D721Med (cell line): Measurements from ENCODE around the gene NRDE2.

Source experiments
- DNase-seq: peaks from one replicate; pipeline ENCODE4 v3.0.0; 2011; ENCODE audit warnings: low spot score; ENCODE audit not compliant: insufficient read length
- FAIRE-seq: peaks from 2 replicates; lab custom pipeline; 2011; peaks lifted over from hg19 to GRCh38; lab: Jason Lieb, UNC
- CTCF ChIP-seq: IDR thresholded peaks from 2 replicates; pipeline ENCODE4 v1.5.1; 2012; ENCODE audit warnings: mild to moderate bottlenecking, control low read depth; ENCODE audit not compliant: insufficient read depth; ENCODE audit errors: missing control alignments

NRDE2 gene

GRCh38 chr14:90321891-90322290 lies 9.8 kb downstream of the NRDE2 start:
- no peak for DNase-seq
- TF ChIP-seq CTCF: no peak
- FAIRE-seq: no peak

GRCh38 chr14:90319634-90320541 lies 11.9 kb downstream of the NRDE2 start:
- TF ChIP-seq CTCF: no peak
- DNase-seq: no peak

GRCh38 chr14:90319173-90319572 lies 12.6 kb downstream of the NRDE2 start:
- no peak for DNase-seq
- no peak for TF ChIP-seq CTCF

More at GRCh38 chr14:90319634-90320541, 11.9 kb downstream of the NRDE2 start:
- no peak for FAIRE-seq

GRCh38 chr14:90318016-90318415 lies 13.7 kb downstream of the NRDE2 start:
- no peak for FAIRE-seq
- no peak for TF ChIP-seq CTCF
- no peak for DNase-seq

More at GRCh38 chr14:90319173-90319572, 12.6 kb downstream of the NRDE2 start:
- FAIRE-seq: no peak

- DNase-seq (no peak), FAIRE-seq (no peak)
Measured at GRCh38 chr14:90317286-90317685, 14.5 kb downstream of the NRDE2 start.

GRCh38 chr14:90308561-90308960 lies 23.2 kb downstream of the NRDE2 start:
- DNase-seq: no peak
- FAIRE-seq: no peak
- no peak for TF ChIP-seq CTCF

More at GRCh38 chr14:90317286-90317685, 14.5 kb downstream of the NRDE2 start:
- no peak for TF ChIP-seq CTCF

GRCh38 chr14:90305176-90305601 lies 26.6 kb downstream of the NRDE2 start:
- TF ChIP-seq CTCF: no peak
- FAIRE-seq: no peak
- DNase-seq: no peak
